ENCODE data around the gene GLS. TPM values are rescaled to one million over a fixed set of nuclear protein-coding genes. Genes with fewer than 3 reads are reported as not detected.
A peak's percentile ranks its signal among the peaks of the same experiment; 100 is the strongest.

Gene GLS
- total RNA-seq, 2 experiments from 2014 or later: 187 to 191 TPM

DNA sequence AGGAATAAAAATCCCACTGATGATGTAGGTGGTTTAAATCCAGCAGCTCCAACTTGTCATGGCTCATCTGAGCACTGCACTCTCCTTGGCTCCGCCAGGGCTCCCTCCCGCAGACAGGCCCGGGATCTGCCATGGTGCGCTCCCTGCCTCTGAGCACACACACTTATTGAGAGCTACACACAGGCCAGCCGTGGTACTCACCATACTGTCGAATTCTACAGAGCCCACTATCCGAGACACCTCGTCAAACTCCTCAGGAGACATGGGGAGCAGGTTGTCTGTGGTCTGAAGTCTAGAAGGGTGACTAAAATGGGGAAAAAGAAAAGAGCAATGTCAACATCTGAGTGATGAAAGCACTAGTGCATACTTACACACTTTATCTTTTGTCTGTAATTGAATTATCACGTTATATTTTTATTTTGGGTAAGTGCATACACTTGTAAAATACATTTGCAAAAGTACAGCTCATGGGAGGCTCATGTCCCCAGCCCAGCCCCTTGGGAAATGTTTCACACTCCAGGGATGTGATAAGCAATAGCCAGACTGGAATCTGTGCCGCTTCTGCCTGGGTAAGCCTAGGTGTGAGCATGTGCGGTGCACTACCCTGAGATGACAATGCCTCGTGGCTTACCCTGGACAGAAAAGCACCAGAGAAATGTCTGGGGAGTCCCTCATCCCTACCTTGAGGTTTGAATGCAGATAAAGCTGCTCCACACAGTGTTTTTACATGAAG is 94.2 kb downstream of the GLS start:
- DNase-seq (no peak), ATAC-seq (no peak)
- Mint-ChIP-seq H3K4me1 (peaks cover 40% of the 10 kb centered on the region), H3K27ac (no peak overlapping the region), H3K27me3 (no peaks in the 10 kb centered on the region), H3K36me3 (peaks cover 91% of the 10 kb centered on the region), H3K4me3 (no peak overlapping the region), H3K9me3 (ENCODE audit: low read depth) (no peaks in the 10 kb centered on the region)
- CTCF ChIA-PET: interaction anchor here (1.1 to 1.5 kb wide), 2 partner anchors 15 to 23 kb away, joined by 3 to 5 read pairs; no protein-coding TSS in a partner anchor

DNA sequence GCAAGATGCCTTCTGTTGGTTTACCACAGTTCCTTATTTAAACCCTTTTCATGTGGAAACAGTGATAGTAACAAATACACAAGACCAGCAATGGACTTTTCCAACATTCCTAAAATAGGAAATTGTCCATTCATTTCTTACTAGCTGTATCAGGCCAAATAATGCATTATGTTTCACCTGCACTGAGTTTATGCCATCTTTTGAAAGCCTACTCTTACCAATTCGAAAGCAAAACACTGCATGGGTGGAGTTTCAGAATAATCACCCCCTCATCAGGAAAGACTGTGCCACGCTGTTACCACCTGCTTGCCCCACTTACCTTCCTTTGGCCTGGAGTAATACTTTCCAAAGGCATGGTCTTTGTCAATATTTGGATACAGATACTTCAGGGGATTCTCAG is 95.9 kb downstream of the GLS start:
- DNase-seq: no peak
- peaks cover 91% of the 10 kb centered on the region for H3K36me3 Mint-ChIP-seq
- H3K9me3 Mint-ChIP-seq (ENCODE audit: low read depth): no peaks in the 10 kb centered on the region
- CTCF ChIA-PET: interaction anchor here (1.1 kb wide), 1 partner anchor 20 kb away, joined by 3 read pairs; no protein-coding TSS in a partner anchor
- H3K27ac Mint-ChIP-seq: peak overlapping the region; percentile 32
- H3K4me1 Mint-ChIP-seq: peaks cover 40% of the 10 kb centered on the region
- ATAC-seq: no peak
- no peak overlapping the region for H3K4me3 Mint-ChIP-seq
- no peaks in the 10 kb centered on the region for H3K27me3 Mint-ChIP-seq

DNA sequence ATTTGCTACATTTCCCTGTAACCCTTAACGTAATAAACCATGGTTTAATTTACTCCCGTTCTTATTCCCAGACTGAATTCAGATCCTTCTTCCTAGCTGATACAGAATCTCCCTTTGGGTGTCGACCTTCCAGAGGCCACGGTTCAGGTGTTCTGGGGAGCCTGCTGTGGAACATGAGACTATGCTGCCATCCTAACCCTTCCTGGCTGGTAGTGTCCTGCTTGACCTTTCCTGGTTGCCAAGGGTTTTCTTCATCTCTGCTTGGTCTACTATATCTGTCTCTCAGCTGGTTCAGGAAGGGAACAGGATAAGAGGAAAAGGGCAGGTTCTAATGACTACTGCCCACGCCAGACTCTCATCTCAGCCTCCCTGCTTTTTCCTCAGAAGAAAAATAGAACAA is 96.9 kb downstream of the GLS start:
- H3K27me3 Mint-ChIP-seq: no peaks in the 10 kb centered on the region
- no peak overlapping the region for H3K4me3 Mint-ChIP-seq
- H3K4me1 Mint-ChIP-seq: peaks cover 45% of the 10 kb centered on the region
- DNase-seq: no peak
- H3K36me3 Mint-ChIP-seq: peaks cover 93% of the 10 kb centered on the region
- H3K9me3 Mint-ChIP-seq (ENCODE audit: low read depth): no peaks in the 10 kb centered on the region
- peak overlapping the region; percentile 23 for H3K27ac Mint-ChIP-seq
- CTCF ChIA-PET: no interaction called here
- ATAC-seq: no peak

DNA sequence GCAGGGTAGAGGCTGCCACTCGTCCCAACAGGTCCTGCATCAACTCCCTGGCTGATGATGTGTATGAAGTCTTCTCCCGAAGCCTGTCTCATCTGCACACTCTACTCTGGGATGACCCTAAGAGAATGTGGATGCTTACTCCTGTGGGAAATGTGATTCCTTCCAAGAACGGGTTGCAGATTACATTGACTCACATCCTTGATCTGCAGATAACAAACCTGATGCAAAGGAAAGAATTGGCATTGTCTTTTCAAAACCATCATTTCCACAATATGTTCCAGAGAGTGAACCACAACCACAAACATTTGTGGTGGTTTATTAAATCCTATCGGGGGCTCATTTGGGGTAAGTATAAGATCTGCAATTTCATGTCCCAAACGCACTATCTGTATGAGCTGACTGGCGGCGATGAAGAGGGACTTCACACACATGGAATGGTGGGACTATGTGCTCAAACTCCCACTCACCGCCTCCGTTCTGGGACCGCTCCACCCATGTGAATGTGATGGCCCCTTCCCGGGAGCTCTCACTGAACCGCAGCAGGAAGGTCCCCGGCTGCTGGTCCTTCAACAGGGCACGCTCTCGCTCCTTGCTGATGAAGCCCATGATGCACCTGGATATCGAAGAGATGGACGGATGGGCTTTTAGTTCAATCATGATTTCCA is 97.9 kb downstream of the GLS start:
- CTCF ChIA-PET: no interaction called here
- ATAC-seq: no peak

DNA sequence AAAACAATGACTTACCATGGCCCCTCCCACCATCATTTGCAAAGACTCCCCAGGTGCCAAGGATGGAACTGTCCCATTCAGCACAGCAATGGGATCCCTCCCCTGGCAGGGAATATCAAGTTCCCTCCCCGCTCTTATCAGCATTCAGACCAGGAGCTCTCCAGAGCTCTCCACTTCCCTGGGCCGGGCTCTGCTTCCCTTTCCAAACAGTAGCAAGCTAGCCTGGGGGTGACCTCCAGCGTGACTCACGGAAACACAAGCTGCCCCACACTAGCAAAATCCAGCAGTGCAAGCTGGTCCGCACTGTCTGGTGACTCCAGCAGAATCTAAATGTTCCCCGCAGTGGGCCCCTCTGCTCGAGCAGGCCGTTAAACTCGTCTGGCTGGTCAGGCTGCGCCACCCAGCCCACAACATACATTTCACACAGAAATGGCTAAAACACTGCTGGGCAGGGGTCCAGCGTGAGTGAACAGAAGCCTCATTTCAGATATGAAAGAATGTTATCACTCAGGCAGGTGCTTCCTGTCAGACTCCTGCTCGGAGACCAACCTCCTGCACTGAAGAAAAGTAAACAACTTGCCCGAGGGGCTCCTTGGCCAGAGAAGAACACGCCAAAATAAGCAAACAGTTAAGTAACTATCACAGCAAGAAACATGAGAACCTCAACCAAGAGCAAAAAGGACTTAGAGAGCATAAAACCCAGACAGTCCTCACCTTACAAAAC is 99.4 kb downstream of the GLS start:
- CTCF ChIA-PET: interaction anchor here (1.0 to 1.6 kb wide), 3 partner anchors 10 to 17 kb away, joined by 3 to 4 read pairs (median 3); no protein-coding TSS in a partner anchor
- Mint-ChIP-seq H3K27ac (peak overlapping the region; percentile 47), H3K27me3 (no peaks in the 10 kb centered on the region), H3K9me3 (ENCODE audit: low read depth) (no peaks in the 10 kb centered on the region), H3K4me1 (peaks cover 56% of the 10 kb centered on the region), H3K36me3 (peaks cover 93% of the 10 kb centered on the region), H3K4me3 (no peak overlapping the region)
- no peak for ATAC-seq
- DNase-seq: no peak

More for the DNA sequence above, 97.9 kb downstream of the GLS start:
- H3K27me3 Mint-ChIP-seq: no peaks in the 10 kb centered on the region
- no peak for DNase-seq
- H3K4me1 Mint-ChIP-seq: peaks cover 52% of the 10 kb centered on the region
- H3K4me3 Mint-ChIP-seq: no peak overlapping the region
- peak overlapping the region; percentile 18 for H3K27ac Mint-ChIP-seq
- H3K9me3 Mint-ChIP-seq (ENCODE audit: low read depth): no peaks in the 10 kb centered on the region
- peaks cover 93% of the 10 kb centered on the region for H3K36me3 Mint-ChIP-seq

DNA sequence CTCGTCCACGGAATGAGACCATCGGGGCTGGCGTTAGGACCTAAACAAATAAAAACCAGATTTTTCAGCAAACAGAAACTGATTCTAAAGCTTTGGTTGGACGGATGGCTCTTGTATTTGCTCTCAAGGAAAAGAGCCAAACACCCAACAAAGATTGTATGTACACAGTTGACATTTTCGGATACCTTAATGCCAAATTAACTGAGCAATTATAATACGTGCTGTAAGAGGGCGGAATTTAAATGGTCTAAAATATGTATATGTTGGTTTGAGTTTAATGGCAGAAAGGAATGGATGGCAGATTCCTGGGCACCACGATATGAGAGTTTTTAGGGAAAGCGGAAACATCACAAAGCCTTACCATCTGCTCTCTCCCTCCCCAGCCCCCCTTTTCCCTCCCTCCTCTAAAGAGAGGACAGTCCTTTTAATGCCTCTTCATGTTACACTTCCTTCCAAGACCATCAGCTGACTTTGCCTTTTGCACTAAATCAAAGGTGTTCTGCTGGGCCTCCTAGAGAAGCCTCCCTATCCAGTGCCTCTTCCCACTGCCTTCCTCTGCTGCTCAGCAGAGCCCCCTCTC is 100.1 kb downstream of the GLS start:
- H3K27ac Mint-ChIP-seq: peak overlapping the region; percentile 71
- no peaks in the 10 kb centered on the region for H3K9me3 Mint-ChIP-seq (ENCODE audit: low read depth)
- DNase-seq (no peak), ATAC-seq (no peak)
- peaks cover 59% of the 10 kb centered on the region for H3K4me1 Mint-ChIP-seq
- CTCF ChIA-PET: interaction anchor here (1.3 to 1.6 kb wide), 2 partner anchors 11 to 16 kb away, joined by 3 to 4 read pairs; no protein-coding TSS in a partner anchor
- no peaks in the 10 kb centered on the region for H3K27me3 Mint-ChIP-seq
- peaks cover 93% of the 10 kb centered on the region for H3K36me3 Mint-ChIP-seq
- no peak overlapping the region for H3K4me3 Mint-ChIP-seq

DNA sequence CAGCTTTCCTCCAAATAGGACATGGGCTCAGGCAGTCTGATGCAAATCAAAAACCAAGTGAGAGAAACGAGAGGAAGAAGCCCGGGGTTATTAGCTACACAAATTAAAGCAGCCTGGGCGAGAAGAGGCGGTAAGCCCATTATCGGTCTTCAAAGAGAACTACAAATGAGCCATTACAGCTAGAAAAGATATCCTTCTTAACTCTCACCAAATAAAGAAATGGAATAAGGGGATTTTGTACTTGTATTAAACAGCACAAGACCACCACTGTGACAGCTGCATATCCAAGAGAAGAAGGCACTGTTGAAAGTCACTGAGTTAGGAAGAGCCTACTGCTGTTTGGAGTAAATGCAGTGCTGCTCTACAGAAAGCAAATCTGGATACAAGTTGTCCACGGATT is 100.7 kb downstream of the GLS start:
- no peaks in the 10 kb centered on the region for H3K9me3 Mint-ChIP-seq (ENCODE audit: low read depth)
- CTCF ChIA-PET: no interaction called here
- H3K27ac Mint-ChIP-seq: peak overlapping the region; percentile 71
- DNase-seq (no peak), ATAC-seq (no peak)
- H3K4me1 Mint-ChIP-seq: peaks cover 63% of the 10 kb centered on the region
- peaks cover 94% of the 10 kb centered on the region for H3K36me3 Mint-ChIP-seq
- no peaks in the 10 kb centered on the region for H3K27me3 Mint-ChIP-seq
- H3K4me3 Mint-ChIP-seq: no peak overlapping the region

DNA sequence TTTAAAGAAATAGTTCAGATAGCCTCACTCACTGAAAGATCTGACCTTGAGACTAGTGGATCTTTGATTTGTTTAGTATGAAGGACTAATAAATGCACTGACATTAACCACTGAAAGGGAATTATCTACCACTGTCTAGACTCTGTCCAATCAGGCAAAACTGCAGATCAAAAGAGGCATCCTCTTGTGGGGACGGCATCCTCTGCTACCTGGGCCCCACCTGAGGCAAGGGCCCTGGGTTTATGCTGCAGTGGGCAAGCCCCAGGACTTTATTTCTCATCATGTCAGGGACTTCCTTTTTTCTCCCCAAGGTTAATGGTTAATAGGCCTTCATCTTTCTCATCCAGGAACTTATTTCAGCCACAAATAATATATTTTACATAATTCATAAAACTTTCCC is 101.1 kb downstream of the GLS start:
- ATAC-seq (no peak), DNase-seq (no peak)
- H3K27ac Mint-ChIP-seq: no peak overlapping the region
- H3K36me3 Mint-ChIP-seq: peaks cover 93% of the 10 kb centered on the region
- no peaks in the 10 kb centered on the region for H3K27me3 Mint-ChIP-seq
- H3K4me1 Mint-ChIP-seq: peaks cover 64% of the 10 kb centered on the region
- CTCF ChIA-PET: no interaction called here
- H3K4me3 Mint-ChIP-seq: no peak overlapping the region
- no peaks in the 10 kb centered on the region for H3K9me3 Mint-ChIP-seq (ENCODE audit: low read depth)

DNA sequence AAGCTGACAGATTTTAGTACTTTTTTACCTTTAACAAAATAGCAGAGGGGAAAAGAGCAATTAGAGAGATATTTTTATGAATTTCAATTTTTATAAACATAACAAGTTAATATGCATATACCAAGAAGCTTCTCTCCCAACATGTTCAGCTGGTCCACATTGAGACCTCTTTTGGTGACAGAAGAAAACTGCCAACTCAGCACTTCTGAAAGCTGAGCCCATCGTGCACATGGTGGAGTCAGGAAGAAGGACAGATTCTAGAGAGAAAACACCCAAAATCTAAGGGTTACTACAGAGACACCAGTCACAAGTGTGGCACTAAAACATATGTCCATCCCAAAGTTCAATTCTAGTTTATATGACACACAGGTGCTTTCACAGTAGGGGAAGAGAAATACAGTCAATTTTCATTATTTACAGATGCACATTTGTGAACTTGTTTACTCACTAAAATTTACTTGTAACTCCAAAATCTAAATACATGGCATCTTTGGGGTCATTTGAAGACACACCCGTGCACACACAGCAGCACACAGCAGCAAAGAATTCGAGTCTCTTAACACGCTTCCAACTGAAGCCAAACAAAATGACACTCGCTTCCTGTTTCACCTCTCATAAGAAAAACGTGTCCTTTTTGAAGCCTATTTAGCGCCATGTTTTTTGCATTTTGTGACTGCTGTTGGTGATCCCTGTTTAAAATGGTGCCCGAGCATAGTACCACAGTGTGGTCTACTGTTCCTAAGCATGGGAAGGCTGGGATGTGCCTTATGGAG is 101.8 kb downstream of the GLS start:
- H3K36me3 Mint-ChIP-seq: peaks cover 95% of the 10 kb centered on the region
- peaks cover 66% of the 10 kb centered on the region for H3K4me1 Mint-ChIP-seq
- CTCF ChIA-PET: interaction anchor here (1.5 kb wide), 1 partner anchor 9 kb away, joined by 4 read pairs; no protein-coding TSS in a partner anchor
- ATAC-seq (no peak), DNase-seq (no peak)
- H3K9me3 Mint-ChIP-seq (ENCODE audit: low read depth): no peaks in the 10 kb centered on the region
- no peak overlapping the region for H3K4me3 Mint-ChIP-seq
- peak overlapping the region; percentile 16 for H3K27ac Mint-ChIP-seq
- H3K27me3 Mint-ChIP-seq: no peaks in the 10 kb centered on the region

DNA sequence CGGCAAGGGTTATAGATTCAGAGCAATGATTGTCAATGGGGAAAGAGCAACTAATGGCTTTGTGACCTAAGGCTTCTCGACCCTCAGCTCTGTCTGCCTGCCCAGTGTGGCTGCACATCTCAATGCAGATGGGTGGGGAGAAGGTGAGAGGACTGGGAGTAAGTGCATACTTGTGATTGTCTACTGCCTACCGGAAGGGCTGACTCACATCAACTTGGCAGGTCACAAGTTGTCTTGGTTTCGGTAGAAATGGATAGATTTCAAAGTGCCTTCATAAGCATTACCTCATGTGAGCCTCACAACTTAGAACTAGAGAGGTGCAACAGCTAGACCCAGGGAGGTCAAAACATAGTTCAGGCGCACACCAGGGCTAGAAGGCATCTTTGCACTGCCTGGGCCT is 104.0 kb downstream of the GLS start:
- Mint-ChIP-seq H3K27me3 (no peaks in the 10 kb centered on the region), H3K27ac (peak overlapping the region; percentile 58), H3K4me1 (peaks cover 62% of the 10 kb centered on the region), H3K4me3 (no peak overlapping the region), H3K36me3 (peaks cover 94% of the 10 kb centered on the region), H3K9me3 (ENCODE audit: low read depth) (no peaks in the 10 kb centered on the region)
- DNase-seq: no peak
- ATAC-seq: peak; percentile 34
- CTCF ChIA-PET: no interaction called here

DNA sequence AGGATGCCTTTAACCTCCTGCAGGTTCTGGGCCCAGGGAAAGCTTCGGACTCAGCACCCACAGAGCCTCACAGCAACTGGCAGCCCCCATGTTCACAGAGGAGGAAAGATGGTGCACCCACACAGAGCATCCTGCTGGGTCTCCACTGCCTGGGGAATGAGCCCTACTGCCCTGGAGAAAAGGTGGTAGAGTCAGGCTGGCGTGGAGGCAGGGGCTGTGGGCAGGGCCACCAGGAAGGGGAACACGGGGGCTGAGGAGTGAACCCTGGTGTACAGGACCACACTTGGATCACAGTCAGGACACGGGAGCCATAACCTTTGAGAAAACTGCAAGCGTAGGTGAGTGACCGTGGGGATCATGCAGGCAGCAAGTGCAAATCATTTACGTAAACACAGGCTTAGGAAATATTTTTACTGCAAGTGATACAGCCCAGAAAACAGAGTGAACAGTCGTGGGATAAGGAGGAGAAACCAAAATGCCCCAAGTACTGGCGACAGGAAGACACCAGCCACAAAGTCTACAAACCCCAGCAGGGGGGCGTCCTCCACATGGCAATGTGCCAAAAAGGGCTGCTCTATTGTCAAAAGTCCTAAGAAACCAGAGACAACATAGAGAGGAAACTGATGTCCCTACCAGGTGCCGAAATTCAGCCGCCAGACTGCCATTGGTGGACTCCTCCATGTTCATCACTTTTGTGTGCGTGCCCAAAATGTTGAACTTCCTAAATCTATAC is 105.8 kb downstream of the GLS start:
- Mint-ChIP-seq H3K27me3 (no peaks in the 10 kb centered on the region), H3K4me1 (peaks cover 58% of the 10 kb centered on the region)
- CTCF ChIA-PET: interaction anchor here (1.3 to 1.7 kb wide), 3 partner anchors 14 to 136 kb away, joined by 3 to 4 read pairs (median 4); no protein-coding TSS in a partner anchor

DNA sequence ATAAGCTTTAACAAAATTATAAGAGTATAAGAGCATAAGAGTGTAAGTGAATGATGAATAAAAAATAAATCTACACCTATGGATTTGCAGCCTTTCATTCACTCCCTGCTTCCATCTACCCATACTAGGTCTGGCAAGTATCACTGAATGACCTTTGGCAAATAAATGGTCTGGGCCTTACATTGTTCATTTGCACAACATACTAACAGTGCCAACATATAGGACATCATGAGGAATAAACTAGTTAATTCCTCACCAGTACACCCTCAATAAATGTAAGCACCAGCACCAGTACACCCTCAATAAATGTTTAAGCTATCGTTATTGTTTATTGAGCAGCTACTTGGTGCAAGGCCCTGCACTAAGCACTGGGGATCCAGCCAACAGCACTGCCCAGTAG is 106.5 kb downstream of the GLS start:
- H3K9me3 Mint-ChIP-seq (ENCODE audit: low read depth): no peaks in the 10 kb centered on the region
- no peak for DNase-seq
- peaks cover 56% of the 10 kb centered on the region for H3K4me1 Mint-ChIP-seq
- H3K36me3 Mint-ChIP-seq: peaks cover 89% of the 10 kb centered on the region
- no peak overlapping the region for H3K4me3 Mint-ChIP-seq
- no peaks in the 10 kb centered on the region for H3K27me3 Mint-ChIP-seq
- no peak overlapping the region for H3K27ac Mint-ChIP-seq
- no peak for ATAC-seq
- CTCF ChIA-PET: interaction anchor here (1.3 to 1.7 kb wide), 3 partner anchors 13 to 136 kb away, joined by 3 to 4 read pairs (median 4); no protein-coding TSS in a partner anchor

More for the DNA sequence above, 105.8 kb downstream of the GLS start:
- Mint-ChIP-seq H3K4me3 (no peak overlapping the region), H3K36me3 (peaks cover 93% of the 10 kb centered on the region), H3K9me3 (ENCODE audit: low read depth) (no peaks in the 10 kb centered on the region), H3K27ac (peak overlapping the region; percentile 59)
- DNase-seq: no peak
- ATAC-seq: no peak

Measured in activated CD8-positive, alpha-beta memory T cell treated with anti-CD3 and anti-CD28 coated beads, Interleukin-2, amount 10 ng/mL, durations not matched to agents 7 days and 5 days (primary cell).